CD4-positive, alpha-beta T cell treated with Interleukin-12 subunit alpha and Interleukin-12 subunit beta, for 1 hour (primary cell): ENCODE measurements around the gene HPCAL1.
A peak's percentile ranks its signal among the peaks of the same experiment; 100 is the strongest.

Source experiments
- DNase-seq: peaks from one replicate; pipeline ENCODE4 v3.0.0-alpha.2; 2020

The HPCAL1 gene

DNA sequence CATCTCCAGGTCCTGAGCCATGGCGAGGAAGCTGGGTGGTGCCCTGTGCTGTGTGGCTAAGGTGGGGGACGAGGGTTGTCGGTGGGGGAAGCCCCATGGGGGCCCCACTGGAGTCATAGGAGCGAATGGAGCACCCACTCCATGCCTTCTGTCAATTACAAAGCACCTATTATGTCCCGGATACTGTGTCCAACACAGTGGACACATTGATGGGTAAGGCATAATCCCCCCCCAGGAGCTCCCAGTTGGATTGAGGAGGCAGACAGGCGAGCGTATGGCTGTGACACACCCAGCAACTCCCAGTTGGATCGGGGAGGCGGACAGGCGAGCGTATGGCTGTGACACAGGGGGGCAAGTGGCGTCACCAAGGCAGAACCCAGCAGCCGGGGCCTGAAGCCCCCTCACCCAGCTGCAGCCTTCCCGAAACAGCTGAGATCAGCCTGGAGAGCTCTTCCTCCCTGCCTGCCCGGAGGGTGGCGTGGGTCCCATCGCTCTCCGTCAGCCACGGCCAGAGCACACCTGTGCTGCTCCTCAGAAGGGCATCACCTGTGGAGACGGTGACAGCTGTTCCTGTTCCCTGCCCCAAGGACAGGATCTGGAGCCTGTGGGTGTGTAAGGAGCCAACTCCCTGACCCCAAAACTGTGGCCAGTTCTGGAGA lies 69.6 kb downstream of the HPCAL1 start:
- DNase-seq, result no peak

GRCh38 chr2:10372862-10373240 lies 70.1 kb downstream of the HPCAL1 start:
- DNase-seq, result no peak

DNA sequence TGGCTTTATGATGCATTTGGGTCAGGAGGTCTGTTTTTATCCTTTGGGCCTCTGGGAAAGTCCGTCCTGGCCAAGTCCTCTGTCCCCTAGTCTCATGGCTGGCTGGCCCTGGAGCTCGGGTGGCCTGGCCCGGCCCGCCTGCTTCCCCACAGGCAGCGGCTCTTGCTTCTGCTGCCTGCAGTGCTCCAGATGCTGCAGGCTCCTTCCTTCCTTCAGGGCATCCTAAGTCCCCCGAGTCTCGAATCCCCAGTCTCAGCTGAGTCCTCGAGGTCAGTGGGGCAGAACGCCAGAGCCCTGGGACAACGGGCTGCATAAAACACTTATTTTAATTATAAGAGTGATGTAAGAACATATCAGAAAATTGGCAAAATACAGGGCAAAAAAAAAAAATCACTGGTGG lies 71.2 kb downstream of the HPCAL1 start:
- DNase-seq, result no peak

- no peak for DNase-seq
Measured at GRCh38 chr2:10374362-10374943, 71.7 kb downstream of the HPCAL1 start.

DNA sequence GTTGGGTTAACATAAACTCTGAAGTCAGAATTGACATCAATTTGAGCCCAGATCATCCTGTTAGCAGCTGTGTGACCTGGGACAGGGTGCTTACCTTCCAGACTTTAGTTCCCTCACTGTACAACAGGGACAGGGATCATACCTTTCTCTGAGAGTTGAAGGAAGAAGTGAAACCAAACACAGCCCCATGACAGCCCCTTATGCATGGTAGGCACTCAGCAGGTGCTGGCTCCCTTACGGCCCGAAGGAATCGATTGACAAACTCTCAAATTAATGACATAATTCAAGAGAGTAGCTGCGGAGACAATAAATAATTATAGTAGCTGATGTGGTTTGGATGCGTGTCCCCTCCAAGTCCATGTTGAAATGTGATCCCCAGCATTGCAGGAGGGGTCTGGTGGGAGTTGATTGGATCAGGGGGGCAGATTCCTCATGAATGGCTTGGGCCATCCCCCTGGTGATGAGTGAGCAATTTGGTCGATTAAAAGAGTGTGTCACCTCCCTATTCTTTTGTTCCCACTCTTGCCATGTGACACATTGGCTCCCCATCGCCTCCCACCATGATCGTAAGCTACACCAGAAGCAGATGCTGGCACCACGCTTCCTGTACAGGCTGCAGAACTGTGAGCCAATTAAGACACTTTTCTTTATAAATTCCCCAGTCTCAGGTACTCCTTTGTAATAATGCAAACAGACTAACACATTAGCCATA lies 73.0 kb downstream of the HPCAL1 start:
- DNase-seq, result no peak

GRCh38 chr2:10377052-10377746 lies 74.5 kb downstream of the HPCAL1 start:
- DNase-seq, result no peak

- no peak for DNase-seq
Measured at GRCh38 chr2:10377747-10378085, 75.0 kb downstream of the HPCAL1 start.

GRCh38 chr2:10378189-10378588 lies 75.5 kb downstream of the HPCAL1 start:
- DNase-seq, result peak; percentile 16

DNA sequence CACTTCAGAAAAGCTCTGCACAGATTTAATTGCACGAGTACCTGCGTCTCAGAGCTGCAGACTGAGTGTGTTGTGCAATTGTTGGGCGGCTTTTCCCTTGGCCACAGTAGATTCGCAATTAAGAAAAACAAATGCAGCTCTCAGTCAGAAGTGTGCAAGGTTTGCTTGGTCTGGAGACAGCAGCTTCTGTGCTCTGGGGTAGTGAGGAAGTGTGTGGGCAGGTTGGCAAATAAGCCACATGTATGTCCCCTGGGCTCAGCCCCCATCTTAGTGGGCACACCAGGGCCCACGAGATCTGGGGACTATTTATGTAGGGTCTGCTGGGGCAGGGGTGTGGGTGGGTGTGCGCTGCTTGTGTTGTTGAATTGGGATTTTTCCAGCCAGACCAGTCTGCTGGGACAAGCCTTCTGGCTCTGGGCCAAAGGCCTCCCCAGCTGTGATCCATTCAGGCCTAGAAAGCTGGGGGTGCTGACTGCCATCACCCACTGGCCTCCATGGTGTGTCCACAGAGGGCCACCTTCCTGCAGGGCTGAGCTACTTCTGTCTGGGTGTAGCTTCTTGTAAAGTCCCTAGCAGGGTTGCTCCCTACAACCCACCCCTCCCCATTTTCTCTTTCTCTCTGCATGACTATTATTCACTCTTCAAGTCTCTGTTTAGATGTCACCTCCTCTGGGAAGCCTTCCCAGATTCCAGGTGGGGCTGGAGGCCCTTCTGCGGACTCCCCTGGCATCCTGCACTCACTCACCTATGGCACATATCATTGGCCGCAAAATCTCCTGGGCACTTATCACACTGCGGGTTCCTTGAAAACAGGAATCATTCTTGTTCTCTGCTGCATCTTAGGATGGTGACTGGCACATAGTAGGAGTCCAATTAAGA lies 77.6 kb downstream of the HPCAL1 start:
- peak; percentile 4 for DNase-seq

- DNase-seq, result no peak
Measured at GRCh38 chr2:10381997-10382353, 79.3 kb downstream of the HPCAL1 start.

- DNase-seq, result peak; percentile 51
Measured at GRCh38 chr2:10382354-10383061, 79.8 kb downstream of the HPCAL1 start.

GRCh38 chr2:10383960-10384734 lies 81.4 kb downstream of the HPCAL1 start:
- DNase-seq, result no peak

GRCh38 chr2:10385501-10385900 lies 82.8 kb downstream of the HPCAL1 start:
- DNase-seq, result no peak

- no peak for DNase-seq
Measured at GRCh38 chr2:10385933-10386773, 83.4 kb downstream of the HPCAL1 start.

GRCh38 chr2:10387033-10387432 lies 84.3 kb downstream of the HPCAL1 start:
- no peak for DNase-seq

GRCh38 chr2:10388954-10389560 lies 86.4 kb downstream of the HPCAL1 start:
- no peak for DNase-seq

GRCh38 chr2:10389573-10389972 lies 86.9 kb downstream of the HPCAL1 start:
- no peak for DNase-seq

GRCh38 chr2:10390369-10390801 lies 87.7 kb downstream of the HPCAL1 start:
- DNase-seq, result no peak

DNA sequence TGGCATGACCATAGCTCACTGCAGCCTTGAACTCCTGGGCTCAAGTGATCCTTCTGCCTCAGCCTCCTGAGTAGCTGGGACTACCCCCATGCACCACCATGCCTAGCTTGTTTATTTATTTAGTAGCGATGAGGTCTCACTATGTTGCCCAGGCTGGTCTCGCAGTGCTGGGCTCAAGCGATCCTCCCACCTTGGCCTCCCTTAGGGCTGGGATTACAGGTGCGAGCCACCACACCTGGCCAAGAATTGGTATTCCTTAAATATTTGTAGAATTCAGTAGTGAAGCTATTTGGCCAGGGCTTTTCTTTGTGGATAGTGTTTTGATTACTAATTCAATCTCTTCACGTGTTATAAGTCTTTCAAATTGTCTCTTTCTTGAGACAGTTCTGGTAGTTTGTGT lies 89.4 kb downstream of the HPCAL1 start:
- no peak for DNase-seq

GRCh38 chr2:10392548-10392947 lies 89.8 kb downstream of the HPCAL1 start:
- no peak for DNase-seq
